AG04449 (cell line): ENCODE results near the gene XYLT1.

ENCODE experiments used
- CTCF ChIA-PET: fragments of 350-600 bp; formaldehyde crosslinking; extraction: SDS; loops from one replicate; lab custom pipeline; 2021; ENCODE audit warnings: antibody characterized with exemption; lab: Yijun Ruan, JAX
- POLR2A ChIA-PET: fragments of 400-600, 350-600 bp; formaldehyde crosslinking; extraction: SDS; loops from one replicate; lab custom pipeline; 2020; ENCODE audit warnings: antibody characterized with exemption, inconsistent platforms; lab: Yijun Ruan, JAX
- DNase-seq: peaks from one replicate; pipeline ENCODE4 v3.0.0-alpha.2; 2010; ENCODE audit warnings: low read depth, low spot score
- H3K4me3 ChIP-seq: 2 replicates; pipeline ENCODE4 v1.5.1; 2011; ENCODE audit warnings: low read depth, mild to moderate bottlenecking, control low read depth, low read length
- CTCF ChIP-seq: IDR thresholded peaks from one replicate; pipeline ENCODE4 v1.5.1; 2011; ENCODE audit warnings: mild to moderate bottlenecking, moderate library complexity, low read length, control low read depth, inconsistent platforms; ENCODE audit not compliant: insufficient read depth; ENCODE audit errors: missing control alignments

The XYLT1 gene

GRCh38 chr16:17354685-17355084 is 116.1 kb downstream of the XYLT1 start:
- POLR2A ChIA-PET: no interaction called here
- no peak for TF ChIP-seq CTCF
- H3K4me3 ChIP-seq: no peak overlapping the region
- no peak for DNase-seq
- CTCF ChIA-PET: no interaction called here

- no peak overlapping the region for H3K4me3 ChIP-seq
- POLR2A ChIA-PET: no interaction called here
- DNase-seq: no peak
- TF ChIP-seq CTCF: no peak
- CTCF ChIA-PET: no interaction called here
Observed at GRCh38 chr16:17354141-17354601, 116.6 kb downstream of the XYLT1 start.

GRCh38 chr16:17353561-17353960 is 117.2 kb downstream of the XYLT1 start:
- ChIA-PET POLR2A (no interaction called here), CTCF (no interaction called here)
- no peak for TF ChIP-seq CTCF

GRCh38 chr16:17351441-17352035 is 119.2 kb downstream of the XYLT1 start:
- ChIA-PET CTCF (interaction anchor here (1.1 kb wide), 1 partner anchor 9 kb away, joined by 3 read pairs; no protein-coding TSS in a partner anchor), POLR2A (no interaction called here)
- DNase-seq: no peak
- H3K4me3 ChIP-seq: no peak overlapping the region
- no peak for TF ChIP-seq CTCF

More at GRCh38 chr16:17353561-17353960, 117.2 kb downstream of the XYLT1 start:
- DNase-seq: no peak
- no peak overlapping the region for H3K4me3 ChIP-seq

- DNase-seq: no peak
- ChIA-PET CTCF (interaction anchor here (1.1 kb wide), 1 partner anchor 16 kb away, joined by 3 read pairs; no protein-coding TSS in a partner anchor), POLR2A (no interaction called here)
- no peak overlapping the region for H3K4me3 ChIP-seq
- TF ChIP-seq CTCF: no peak
Observed at GRCh38 chr16:17350207-17350606, 120.6 kb downstream of the XYLT1 start.

- H3K4me3 ChIP-seq: no peak overlapping the region
- CTCF ChIA-PET: no interaction called here
- no peak for DNase-seq
- POLR2A ChIA-PET: no interaction called here
- TF ChIP-seq CTCF: no peak
Observed at GRCh38 chr16:17348826-17349225, 121.9 kb downstream of the XYLT1 start.
